Stimulated activated CD8-positive, alpha-beta memory T cell treated with anti-CD3 and anti-CD28 coated beads, Interleukin-4, amount 100 ng/mL, for 4 hours (primary cell): ENCODE data around the gene C12orf75.
"Not testable (repeated sequence)": the region's sequence is repeated elsewhere in the genome, so short reads cannot be mapped to it uniquely, and the experiment has no call there.

Experiments used
- DNase-seq, 2 donors: peaks; one replicate each; pipeline ENCODE4 v3.0.0-alpha.2; 2020; ENCODE audit warnings: low read depth in 2 of 2, low spot score in 1 of 2

C12orf75 gene

DNA sequence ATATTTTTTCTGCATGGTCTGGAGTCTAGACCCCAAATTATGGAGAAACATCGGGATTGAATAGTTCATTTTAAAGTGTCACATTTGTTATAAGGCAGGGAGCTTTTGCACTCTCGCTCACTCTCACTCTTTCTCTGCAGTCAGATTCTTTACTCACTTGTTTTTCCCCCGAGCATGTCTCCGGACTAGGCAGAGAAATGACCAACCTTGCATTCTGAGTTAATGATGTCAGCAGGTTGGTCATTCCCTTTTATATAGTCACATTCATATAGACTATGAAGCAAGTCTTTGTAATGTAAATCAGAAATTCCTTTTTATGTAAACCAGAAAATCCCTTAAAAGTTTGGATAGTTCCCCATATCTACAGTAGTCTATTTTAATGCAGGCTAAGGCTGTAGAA is 4.1 kb downstream of the C12orf75 start:
- DNase-seq: no peak

GRCh38 chr12:105335856-105336255 is 5.4 kb downstream of the C12orf75 start:
- DNase-seq: no peak

- DNase-seq: no peak
Measured at GRCh38 chr12:105336411-105336810, 5.9 kb downstream of the C12orf75 start.

- DNase-seq: no peak
Measured at GRCh38 chr12:105337391-105337790, 6.9 kb downstream of the C12orf75 start.

DNA sequence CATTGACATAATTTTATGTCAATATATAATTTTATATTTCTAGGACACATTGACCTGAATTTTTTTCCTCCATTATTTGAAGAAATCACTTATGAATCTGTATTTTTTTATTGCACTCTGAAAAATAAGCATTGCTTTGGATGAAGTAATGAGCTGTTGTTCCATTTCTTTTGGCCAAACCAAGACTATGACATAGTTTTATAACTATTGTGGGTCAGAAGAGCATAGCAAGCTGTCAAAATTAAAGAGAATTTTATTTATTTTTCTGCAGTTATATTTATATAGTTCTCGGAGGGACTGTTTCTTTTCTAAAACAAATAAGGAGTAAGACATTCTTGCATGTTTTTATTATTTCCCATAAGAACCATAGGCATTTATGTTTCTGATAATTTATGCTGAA is 8.5 kb downstream of the C12orf75 start:
- no peak for DNase-seq

DNA sequence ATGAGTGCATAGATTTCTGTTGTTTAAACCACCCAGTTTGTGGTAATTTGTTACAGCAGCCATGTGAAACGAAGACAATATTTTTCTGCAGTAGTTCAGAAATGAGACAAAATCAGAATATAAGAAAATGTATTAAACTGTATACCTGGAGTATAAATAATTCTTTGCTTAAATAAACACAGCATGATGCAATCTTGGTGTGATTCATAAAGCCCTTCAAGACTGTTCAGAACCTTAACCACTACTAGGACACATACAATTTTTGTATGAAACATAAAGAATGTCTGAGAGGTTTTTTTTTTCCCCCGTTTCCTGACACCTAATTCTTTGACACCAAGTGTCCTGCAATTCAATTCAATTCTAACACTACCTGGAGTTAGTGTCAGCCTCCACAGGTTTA is 10.5 kb downstream of the C12orf75 start:
- no peak for DNase-seq

GRCh38 chr12:105341620-105342019 is 11.1 kb downstream of the C12orf75 start:
- not testable (repeated sequence) for DNase-seq

GRCh38 chr12:105342464-105342863 is 12.0 kb downstream of the C12orf75 start:
- DNase-seq: no peak

GRCh38 chr12:105343836-105344235 is 13.3 kb downstream of the C12orf75 start:
- no peak for DNase-seq

- no peak for DNase-seq
Measured at GRCh38 chr12:105347499-105347898, 17.0 kb downstream of the C12orf75 start.

- DNase-seq: no peak
Measured at GRCh38 chr12:105348142-105348541, 17.7 kb downstream of the C12orf75 start.

DNA sequence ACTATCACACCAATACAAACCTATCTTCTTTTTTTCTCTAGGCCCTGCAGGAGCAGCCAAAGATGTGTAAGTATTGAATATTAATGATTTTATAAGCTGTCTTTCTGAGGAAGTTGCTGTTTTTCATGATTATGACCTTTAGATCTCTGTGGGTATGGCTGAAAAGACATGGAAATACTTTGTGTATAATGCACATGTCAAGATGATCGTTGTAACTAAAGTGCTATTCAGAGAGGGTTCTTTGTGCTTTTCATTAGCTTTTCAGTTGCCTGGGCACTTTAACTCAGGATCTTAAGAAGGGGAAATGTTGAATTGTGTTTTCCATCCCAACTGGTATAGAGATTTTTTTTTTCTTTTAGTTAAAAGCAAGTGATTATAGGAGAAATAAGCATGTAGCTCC is 18.1 kb downstream of the C12orf75 start:
- no peak for DNase-seq

DNA sequence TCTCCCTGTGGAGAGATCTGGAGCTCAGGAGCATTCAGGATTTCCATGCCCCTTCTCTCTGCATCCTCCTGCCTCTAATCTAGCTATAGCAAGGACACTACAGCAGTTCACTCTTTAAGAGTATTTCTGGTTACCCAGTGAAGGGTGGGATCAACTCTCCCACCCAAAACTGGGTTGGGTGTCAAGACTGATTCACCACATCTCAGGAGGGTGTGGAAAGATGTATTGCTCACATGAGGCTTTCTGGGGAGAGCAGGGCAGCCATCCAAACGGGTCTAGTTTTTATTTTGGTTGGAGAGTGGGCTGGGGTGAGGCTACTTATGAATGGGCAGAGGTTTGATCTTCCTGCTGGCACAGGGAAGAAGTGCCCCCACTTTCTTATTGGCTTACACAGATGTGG is 18.6 kb downstream of the C12orf75 start:
- no peak for DNase-seq

DNA sequence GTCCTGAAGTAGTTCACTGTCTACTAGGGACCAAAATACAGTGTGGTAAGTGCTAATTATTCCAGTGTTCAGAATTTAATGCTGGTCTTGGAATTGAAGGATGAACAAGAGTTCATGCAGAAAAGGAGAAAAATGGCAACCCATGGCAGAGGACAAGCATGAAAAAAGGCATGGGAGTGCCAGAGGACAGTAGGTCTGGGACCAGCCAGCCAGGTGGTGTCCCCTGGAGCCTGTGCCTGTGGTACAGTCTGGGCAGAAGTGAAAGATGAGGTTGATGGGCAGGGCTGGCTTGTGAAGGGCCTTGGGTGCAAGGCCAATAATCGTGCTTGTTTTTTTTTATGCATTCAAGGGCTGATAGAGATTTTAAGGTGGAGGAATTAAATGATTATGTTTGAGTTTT is 21.0 kb downstream of the C12orf75 start:
- DNase-seq: no peak

DNA sequence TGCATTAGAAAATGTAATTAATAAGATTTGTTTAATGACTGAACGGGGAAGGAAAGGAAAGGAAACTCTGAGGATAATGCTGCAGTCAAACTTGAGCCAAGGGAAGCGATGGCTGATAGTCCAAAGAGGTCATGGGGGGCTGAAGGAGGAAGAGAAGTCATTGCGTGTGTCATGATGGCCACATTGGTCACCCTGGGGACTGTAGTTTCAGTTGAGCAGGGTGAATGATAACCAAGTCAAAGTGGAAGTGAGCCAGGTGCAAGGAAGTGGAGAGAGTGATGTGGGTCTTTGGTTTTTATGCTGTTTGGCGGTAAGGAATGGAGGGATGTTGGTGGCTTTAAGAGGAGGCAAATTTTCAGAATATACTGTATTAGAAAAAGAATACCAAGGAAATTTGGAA is 21.6 kb downstream of the C12orf75 start:
- DNase-seq: no peak

DNA sequence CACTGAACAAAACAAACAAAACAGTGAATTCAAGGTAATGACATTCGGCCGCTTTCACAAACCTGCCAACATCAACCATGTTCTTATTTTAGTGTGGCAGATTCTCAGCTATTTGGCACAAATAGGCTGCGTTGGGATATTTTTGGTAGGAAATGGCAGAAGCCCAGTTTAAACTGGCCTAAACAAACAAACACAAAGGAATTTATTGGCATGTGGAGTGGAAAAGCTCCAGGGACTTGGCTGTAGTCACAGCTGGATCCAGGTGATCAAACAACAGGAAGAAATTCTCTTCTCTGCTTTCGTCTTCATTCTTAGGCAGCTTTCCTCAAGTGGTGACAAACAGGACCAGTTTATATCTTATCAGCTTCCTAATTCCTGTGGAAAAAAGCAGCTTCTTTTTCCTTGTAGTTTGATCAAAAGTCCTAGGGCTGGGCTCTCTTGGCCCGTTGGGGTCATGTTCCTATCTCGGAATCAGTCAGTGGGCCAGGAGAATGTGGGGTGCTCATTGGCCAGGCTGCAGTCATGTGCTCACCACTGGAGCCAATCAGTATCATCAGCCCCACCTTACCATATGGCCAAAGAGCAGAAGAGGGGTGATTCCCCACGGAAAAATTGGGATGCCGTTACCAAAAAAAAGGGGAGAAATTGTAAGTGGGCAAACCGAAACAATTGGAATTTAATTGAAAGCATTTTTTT is 22.6 kb downstream of the C12orf75 start:
- DNase-seq: no peak

DNA sequence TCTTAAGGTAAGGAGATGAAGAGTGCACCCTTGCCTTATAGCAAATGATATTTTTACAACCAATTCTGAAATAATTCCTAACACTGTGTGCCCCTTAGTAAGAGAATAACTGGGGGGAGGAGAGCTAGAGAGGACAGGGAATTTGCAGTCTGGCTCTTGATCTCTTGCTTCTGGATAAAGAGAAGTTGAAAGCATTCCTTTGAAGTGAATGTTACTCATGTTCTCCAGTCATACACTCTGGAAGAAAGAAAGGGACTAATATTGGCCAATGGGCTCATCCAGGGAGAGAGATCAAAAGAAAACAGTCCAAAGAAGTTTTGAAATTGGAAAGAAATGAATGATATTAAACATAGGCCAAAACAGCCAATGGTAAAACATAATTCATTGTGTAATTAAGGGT is 25.3 kb downstream of the C12orf75 start:
- DNase-seq: no peak

GRCh38 chr12:105357162-105357691 is 26.7 kb downstream of the C12orf75 start:
- no peak for DNase-seq

DNA sequence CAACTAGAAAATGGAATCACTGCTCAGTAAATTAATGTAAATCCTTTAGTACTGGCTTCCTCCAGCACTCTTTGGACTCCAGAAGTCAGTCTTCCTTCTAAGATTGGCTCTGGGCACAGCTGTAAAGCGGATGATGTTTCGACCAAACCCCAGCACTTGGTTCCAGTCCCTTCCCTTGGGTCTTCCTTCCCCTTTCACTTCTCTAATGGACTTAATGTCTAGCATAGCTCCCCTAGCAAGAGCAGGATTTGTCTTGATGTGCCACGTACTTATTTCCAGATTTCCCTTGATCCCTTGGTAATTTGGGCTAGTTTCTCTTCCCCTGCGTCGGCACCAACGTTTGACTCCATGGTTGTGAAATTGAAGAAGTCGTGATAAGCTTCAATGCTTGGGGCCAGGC is 28.3 kb downstream of the C12orf75 start:
- no peak for DNase-seq

GRCh38 chr12:105359856-105360255 is 29.4 kb downstream of the C12orf75 start:
- DNase-seq: no peak

DNA sequence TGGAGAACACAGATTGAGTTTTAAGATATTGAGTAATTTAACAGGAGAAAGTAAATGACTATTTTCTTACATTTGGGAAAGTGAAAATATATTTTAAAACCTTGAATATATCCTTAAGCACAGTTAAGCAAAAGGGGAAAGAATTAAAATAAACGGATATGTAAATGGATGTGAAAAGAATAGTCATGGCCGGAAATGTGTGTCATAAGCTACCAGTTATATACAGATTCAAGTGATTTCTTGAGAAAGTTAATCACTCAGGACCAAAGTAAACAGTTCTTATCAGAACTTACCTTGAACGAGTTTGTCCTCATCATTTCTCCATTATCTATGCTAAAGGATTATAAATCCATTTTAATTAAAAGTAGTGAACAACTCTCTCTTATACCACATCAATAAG is 33.4 kb downstream of the C12orf75 start:
- DNase-seq: no peak

GRCh38 chr12:105365231-105365630 is 34.7 kb downstream of the C12orf75 start:
- no peak for DNase-seq

DNA sequence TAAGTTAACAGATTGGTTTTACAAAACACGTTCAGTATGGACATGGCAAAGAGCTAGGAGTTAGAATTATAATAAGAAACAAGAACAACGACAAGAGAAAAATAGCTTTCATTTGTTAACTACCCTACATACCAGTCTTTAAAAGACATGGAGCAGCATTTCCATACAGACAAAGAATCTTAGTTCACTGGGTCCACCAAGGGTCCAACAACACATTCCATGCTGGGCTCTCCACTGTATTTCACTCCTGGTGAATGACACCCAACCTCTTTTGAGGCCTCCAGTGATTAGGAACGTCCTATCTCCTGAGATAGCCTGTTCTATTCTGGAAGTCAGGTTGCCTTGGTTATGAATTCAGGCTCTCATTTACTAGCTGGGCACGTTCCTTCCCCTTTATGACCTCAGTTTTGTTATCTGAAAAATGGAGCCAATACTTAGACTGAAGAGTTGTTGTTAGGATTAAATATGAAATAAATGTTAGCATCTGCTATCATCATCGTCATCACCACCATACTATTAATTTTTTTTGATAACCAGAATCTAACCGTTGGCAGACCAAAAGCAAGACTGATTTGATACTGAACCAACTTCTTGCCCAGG is 37.7 kb downstream of the C12orf75 start:
- DNase-seq: no peak
